OCI-M2 (cell line): ENCODE measurements around the gene PCSK2.

Experiments
- DNase-seq: peaks from one replicate; lab custom pipeline; 2025; ENCODE audit not compliant: unreplicated experiment; lab: John Stamatoyannopoulos, UW

Gene PCSK2

DNA sequence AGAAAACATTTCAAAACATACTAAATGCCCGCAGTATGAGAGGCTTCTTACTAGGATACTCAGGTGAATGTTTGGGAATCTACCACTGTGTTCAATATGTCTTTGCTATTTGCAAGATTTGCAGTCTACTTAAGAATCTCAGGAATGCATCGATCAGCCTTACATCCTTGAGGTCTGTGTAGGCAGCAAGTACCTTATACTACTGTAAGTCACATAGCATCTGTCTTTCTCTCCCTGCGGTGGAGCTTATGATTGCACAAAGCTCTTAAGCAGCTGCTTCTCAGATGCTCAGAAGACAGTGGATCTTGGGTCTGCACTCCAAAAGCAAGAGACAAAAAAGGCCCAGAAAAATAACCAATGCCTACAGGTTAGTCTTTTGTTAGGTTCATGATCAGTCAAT is 21.4 kb downstream of the PCSK2 start:
- DNase-seq: no peak

DNA sequence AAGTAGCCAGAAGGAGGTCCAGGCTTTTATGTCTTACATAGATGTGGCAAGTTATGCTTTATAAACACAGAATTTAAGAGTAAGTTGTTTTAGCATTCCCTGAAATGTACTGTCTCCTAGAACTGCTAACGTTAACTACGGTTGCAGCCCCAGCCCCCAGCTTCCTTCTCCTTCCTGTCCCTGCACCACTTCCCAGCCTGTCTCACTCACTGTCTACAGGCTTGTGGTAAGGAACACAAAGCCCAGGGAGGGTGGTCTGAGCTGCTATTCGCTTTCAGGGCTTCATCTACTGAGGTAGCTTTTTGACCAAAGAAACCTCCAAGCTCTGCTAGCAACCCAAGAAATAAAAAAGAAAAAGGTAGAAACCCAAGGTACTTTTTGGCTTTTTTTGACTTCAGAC is 35.9 kb downstream of the PCSK2 start:
- no peak for DNase-seq

GRCh38 chr20:17273717-17274116 is 46.9 kb downstream of the PCSK2 start:
- no peak for DNase-seq

DNA sequence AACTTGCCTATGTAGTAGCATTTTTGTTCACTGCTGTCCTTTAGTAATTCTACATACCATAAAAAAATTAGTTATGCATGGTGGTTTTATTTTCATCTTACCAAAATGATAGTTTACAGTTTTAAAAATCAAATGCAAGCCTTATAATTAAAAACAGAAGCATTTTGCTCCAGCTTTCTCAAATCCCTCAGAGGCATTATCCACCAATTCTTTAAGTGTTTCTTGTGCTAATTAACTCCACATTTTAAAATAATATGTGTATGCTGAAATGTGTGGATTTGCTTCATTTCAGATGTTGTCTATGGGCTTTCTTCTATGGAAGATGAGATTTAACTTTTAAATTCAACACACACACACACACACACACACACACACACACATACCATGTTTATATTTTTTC is 49.3 kb downstream of the PCSK2 start:
- DNase-seq: no peak

DNA sequence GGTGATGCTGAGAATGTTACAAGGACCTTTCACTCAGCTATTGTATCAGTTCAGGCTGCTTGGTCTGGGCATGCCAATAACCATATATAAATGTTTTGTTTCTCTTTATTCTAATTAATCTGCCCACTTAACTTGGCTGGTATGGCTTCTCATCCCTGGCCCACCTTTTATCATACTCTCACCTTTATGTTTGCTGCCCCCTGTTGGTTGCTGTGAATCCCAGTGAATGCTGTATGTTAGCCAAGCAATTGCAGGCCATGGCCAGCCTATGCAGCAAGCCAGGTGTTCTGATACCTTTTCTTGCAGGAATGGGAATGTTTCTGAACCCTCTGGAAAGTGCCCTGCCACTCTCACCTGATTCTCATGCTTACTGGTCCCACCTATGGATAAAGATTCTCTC is 54.6 kb downstream of the PCSK2 start:
- no peak for DNase-seq

GRCh38 chr20:17282501-17282900 is 55.7 kb downstream of the PCSK2 start:
- DNase-seq: no peak

- DNase-seq: no peak
Observed at GRCh38 chr20:17287503-17287902, 60.7 kb downstream of the PCSK2 start.

DNA sequence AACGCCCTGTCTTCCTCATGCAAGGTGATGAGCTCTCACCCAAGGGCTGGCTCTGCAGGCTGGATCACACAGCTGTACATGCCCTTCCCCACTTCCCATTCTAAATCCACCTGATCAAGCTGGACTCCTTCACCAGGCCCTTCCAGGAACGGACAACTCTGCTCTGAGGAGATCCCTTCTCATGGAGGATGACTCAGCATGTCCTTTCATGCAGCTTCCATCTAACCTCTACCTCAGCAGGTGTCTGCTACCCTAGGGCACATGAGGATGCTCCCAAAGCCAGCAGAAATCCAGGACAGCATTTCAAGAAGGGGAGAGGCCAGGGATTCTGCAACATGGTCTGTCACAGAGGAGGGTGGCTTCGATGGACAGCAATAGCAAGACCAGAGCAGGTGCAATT is 61.2 kb downstream of the PCSK2 start:
- DNase-seq: no peak

DNA sequence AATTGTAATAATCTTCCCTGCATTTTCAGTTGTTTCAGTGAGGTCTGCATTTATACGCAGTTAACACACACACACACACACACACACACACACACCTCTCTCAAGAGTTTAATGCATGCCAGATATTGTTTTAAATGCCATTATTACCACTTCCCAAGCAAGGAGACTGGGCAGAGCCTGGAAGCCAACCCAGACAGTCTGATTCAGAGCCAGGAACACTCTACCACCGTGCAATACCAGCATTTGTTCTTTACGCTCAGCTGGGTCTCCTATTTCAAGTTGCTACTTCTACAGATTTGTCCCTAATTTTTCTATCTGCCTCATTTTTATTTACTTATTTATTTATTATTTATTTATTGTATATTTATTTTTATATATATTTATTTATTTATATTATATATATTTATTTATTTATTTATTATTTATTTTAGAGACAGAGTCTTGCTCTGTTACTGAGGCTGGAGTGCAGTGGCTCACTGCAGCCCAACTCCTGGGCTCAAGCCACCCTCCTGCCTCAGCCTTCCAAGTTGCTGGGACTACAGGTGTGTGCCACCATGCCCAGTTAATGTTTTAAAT is 68.4 kb downstream of the PCSK2 start:
- DNase-seq: no peak

DNA sequence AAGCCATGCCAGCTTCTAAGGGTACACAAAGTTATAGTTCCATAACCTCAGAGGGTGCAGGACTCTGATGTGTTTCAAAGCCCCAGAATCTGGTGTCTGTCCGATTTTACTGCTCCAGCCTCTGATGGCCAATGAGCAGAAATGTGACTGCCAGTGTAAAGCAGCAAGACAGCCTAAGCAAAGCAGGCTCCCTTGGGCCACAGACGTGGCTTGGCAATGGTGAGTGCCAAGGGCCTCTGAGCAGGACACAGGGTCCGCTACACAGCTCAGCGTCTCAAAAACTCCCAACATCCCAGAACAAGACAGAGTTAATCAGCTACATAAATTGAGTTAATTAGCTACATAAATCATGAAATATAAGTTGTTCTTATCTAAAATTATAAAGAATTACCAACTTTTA is 69.2 kb downstream of the PCSK2 start:
- no peak for DNase-seq

- no peak for DNase-seq
Observed at GRCh38 chr20:17298171-17298570, 71.3 kb downstream of the PCSK2 start.

DNA sequence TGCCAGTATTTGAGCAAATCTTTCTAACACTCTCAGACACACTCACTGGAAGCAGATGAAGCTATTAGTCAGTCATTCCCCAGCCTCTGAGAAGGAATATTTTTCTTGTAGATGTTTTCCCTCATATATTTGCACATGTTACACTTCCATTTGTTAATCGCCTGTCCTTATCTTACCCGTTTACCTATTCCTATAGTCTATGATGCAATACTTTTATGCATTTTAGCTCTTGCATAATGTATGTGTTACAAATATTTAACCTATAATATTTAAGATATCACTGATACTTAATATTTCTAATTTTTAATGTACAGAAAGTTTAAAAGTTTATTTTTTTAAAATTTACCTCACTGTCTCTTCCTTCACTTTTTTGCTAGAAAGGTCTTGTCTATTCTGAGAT is 71.9 kb downstream of the PCSK2 start:
- no peak for DNase-seq

DNA sequence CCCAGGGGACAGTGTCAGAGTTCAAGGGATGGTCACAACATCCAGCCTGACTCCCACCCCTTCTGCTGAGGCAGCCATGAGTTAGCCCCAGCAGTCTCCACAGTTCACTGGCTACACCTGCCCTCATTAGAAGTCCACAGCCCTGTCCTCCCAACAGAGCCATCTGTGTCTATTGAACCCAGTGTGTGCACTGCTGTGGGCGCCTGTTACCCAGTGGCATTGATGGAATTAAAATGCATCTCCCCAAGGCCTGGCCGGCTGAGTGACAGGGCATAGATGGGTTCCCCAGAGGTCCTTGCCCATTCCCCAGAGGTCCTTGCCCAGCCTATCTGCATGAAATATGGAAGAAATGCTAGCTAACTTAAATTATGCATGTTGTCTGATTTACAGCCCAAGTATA is 73.3 kb downstream of the PCSK2 start:
- no peak for DNase-seq

DNA sequence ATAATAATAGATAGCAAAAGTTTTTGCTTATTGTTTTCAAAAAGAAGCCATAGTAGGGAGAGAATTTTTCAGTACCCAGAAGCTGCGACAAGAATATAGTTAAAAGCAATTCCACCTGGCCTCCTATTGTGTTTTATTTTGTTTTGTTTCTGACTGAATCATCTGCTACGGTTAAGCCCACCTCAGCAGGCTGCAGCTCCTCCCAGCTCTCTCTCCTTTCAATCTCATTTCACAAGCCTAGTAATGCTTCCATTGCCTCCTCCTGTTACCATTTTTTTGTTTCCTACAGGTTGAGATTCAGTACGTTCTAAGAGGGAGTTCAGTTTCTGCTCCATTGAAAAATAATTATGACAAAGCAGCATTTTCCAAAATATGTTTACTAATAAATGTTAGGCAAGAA is 77.9 kb downstream of the PCSK2 start:
- DNase-seq: no peak

- DNase-seq: no peak
Observed at GRCh38 chr20:17306427-17306826, 79.6 kb downstream of the PCSK2 start.

DNA sequence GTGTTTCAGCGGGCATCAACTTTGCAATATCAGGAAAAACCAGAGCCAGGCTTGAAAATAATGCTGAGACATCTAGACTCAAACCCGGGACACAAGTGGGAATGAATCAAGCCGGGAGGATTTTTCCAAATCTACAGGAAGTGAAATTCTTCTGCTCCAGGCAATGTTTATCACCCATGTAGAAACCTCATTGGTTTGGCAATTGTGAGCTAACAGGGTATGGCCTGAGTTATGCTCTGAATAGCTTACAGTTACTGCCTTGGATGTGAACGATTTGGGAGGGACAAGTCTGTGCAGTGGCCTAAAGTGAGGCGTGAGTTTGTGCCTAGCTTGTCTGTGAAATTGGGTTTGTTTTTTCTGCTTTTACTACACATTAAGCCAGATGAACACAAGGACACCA is 87.4 kb downstream of the PCSK2 start:
- DNase-seq: no peak

- DNase-seq: no peak
Observed at GRCh38 chr20:17315407-17316231, 88.8 kb downstream of the PCSK2 start.

GRCh38 chr20:17316316-17317038 is 89.6 kb downstream of the PCSK2 start:
- DNase-seq: no peak

GRCh38 chr20:17317341-17317740 is 90.5 kb downstream of the PCSK2 start:
- no peak for DNase-seq

- no peak for DNase-seq
Observed at GRCh38 chr20:17320456-17320855, 93.6 kb downstream of the PCSK2 start.

- DNase-seq: no peak
Observed at GRCh38 chr20:17326096-17326495, 99.3 kb downstream of the PCSK2 start.
